Neural crest cell (in vitro differentiated cells): ENCODE data around the gene RFC3. TPM values are rescaled to one million over a fixed set of nuclear protein-coding genes. Genes with fewer than 3 reads are reported as not detected.
A peak's percentile ranks its signal among the peaks of the same experiment; 100 is the strongest.

Source experiments
- DNase-seq: peaks from one replicate; pipeline ENCODE4 v3.0.0; 2021; ENCODE audit warnings: low read depth, mixed read lengths, low spot score
- H3K27ac Mint-ChIP-seq: one replicate; pipeline ENCODE4 v1.8.0; 2021; ENCODE audit warnings: mild to moderate bottlenecking, mixed read lengths; ENCODE audit not compliant: unreplicated experiment
- H3K27me3 Mint-ChIP-seq: 2 replicates; pipeline ENCODE4 v1.8.0; 2021; ENCODE audit warnings: low read depth, mild to moderate bottlenecking, mixed read lengths
- H3K36me3 Mint-ChIP-seq: 2 replicates; pipeline ENCODE4 v1.8.0; 2021; ENCODE audit warnings: low read depth, mild to moderate bottlenecking, mixed read lengths
- H3K4me1 Mint-ChIP-seq: 2 replicates; pipeline ENCODE4 v1.8.0; 2021; ENCODE audit warnings: mixed read lengths
- H3K4me3 Mint-ChIP-seq: one replicate; pipeline ENCODE4 v1.8.0; 2021; ENCODE audit warnings: mild to moderate bottlenecking, mixed read lengths
- H3K9me3 Mint-ChIP-seq: 2 replicates; pipeline ENCODE4 v1.8.0; 2021; ENCODE audit warnings: mixed read lengths
- CTCF ChIP-seq: fragments of 200-600 bp; sonication (generic); conservative IDR thresholded peaks from 2 replicates; pipeline ENCODE4 v1.5.0; 2021; ENCODE audit warnings: antibody characterized with exemption, mild to moderate bottlenecking
- long read RNA-seq: library from polyadenylated mRNA; unstranded; transcript quantifications from one replicate; pipeline ENCODE4 v2.0.0, GENCODE V29; 2020
- total RNA-seq: library from RNA; stranded (reverse); gene quantifications from 2 replicates; pipeline ENCODE4 v1.2.1, GENCODE V29; 2021

Gene RFC3
- total RNA-seq = 53.9 and 54.2 TPM in 2 replicates
- long read RNA-seq, transcript RFC3-202 (9 exons, 1,461 nt) = minor isoform, 6 of 272 reads
- long read RNA-seq, transcript RFC3-201 (9 exons, 2,402 nt) = major isoform, 208 of 272 reads
- long read RNA-seq, partial matches to known transcripts = 33 of 272 reads
- long read RNA-seq, other reads (novel, unspliced or antisense) = 25 of 272 reads

- Mint-ChIP-seq H3K4me1 (peaks cover 28% of the 10 kb centered on the region), H3K27ac (peak within 1 kb of the TSS; percentile 98), H3K36me3 (no peaks in the 10 kb centered on the region), H3K4me3 (peak within 1 kb of the TSS; percentile 94), H3K9me3 (no peaks in the 10 kb centered on the region), H3K27me3 (peaks cover 15% of the 10 kb centered on the region)
- peak; percentile 90 for DNase-seq
- no peak for TF ChIP-seq CTCF
Measured at GRCh38 chr13:33817901-33818706, at the start of gene RFC3. Gene RFC3 (plus strand): TSS chr13:33818149. CDS start chr13:33818179, 30 bp downstream.

GRCh38 chr13:33771296-33771695, 46.7 kb upstream of the RFC3 start:
- H3K4me1 Mint-ChIP-seq = peaks cover 26% of the 10 kb centered on the region
- H3K27me3 Mint-ChIP-seq = no peaks in the 10 kb centered on the region
- H3K9me3 Mint-ChIP-seq = peaks cover 3% of the 10 kb centered on the region
- H3K27ac Mint-ChIP-seq = no peak overlapping the region
- TF ChIP-seq CTCF = no peak
- DNase-seq = no peak
- H3K36me3 Mint-ChIP-seq = no peaks in the 10 kb centered on the region
- no peak overlapping the region for H3K4me3 Mint-ChIP-seq

- no peak for TF ChIP-seq CTCF
- H3K4me1 Mint-ChIP-seq = peaks cover 26% of the 10 kb centered on the region
- no peaks in the 10 kb centered on the region for H3K27me3 Mint-ChIP-seq
- H3K27ac Mint-ChIP-seq = peak overlapping the region; percentile 78
- H3K9me3 Mint-ChIP-seq = no peaks in the 10 kb centered on the region
- H3K4me3 Mint-ChIP-seq = no peak overlapping the region
- no peak for DNase-seq
- no peaks in the 10 kb centered on the region for H3K36me3 Mint-ChIP-seq
Measured at GRCh38 chr13:33773790-33774462, 44.0 kb upstream of the RFC3 start.

GRCh38 chr13:33775339-33776108, 42.4 kb upstream of the RFC3 start:
- no peaks in the 10 kb centered on the region for H3K27me3 Mint-ChIP-seq
- H3K36me3 Mint-ChIP-seq = no peaks in the 10 kb centered on the region
- H3K9me3 Mint-ChIP-seq = peaks cover under 1% of the 10 kb centered on the region
- H3K4me1 Mint-ChIP-seq = peaks cover 26% of the 10 kb centered on the region
- peak overlapping the region; percentile 36 for H3K27ac Mint-ChIP-seq
- no peak for DNase-seq
- no peak for TF ChIP-seq CTCF
- H3K4me3 Mint-ChIP-seq = no peak overlapping the region

- no peak for TF ChIP-seq CTCF
- Mint-ChIP-seq H3K9me3 (peaks cover 3% of the 10 kb centered on the region), H3K27ac (no peak overlapping the region), H3K4me1 (peaks cover 26% of the 10 kb centered on the region), H3K4me3 (no peak overlapping the region), H3K27me3 (no peaks in the 10 kb centered on the region), H3K36me3 (no peaks in the 10 kb centered on the region)
- no peak for DNase-seq
Measured at GRCh38 chr13:33776239-33776881, 41.6 kb upstream of the RFC3 start.
